Renal cortex interstitium (tissue), 11 donors: Measurements from ENCODE around the gene LMNTD1. TPM values are rescaled to one million over a fixed set of nuclear protein-coding genes. Genes with fewer than 3 reads are reported as not detected.
A peak's percentile ranks its signal among the peaks of the same experiment; 100 is the strongest.
"Not testable (repeated sequence)": the region's sequence is repeated elsewhere in the genome, so short reads cannot be mapped to it uniquely, and the experiment has no call there.

Experiments
- DNase-seq, 11 donors: peaks; one replicate each; pipeline ENCODE4 v3.0.0-alpha.2; 2013; ENCODE audit warnings: low read depth in 9 of 11, low spot score in 4 of 11; ENCODE audit errors: extremely low read depth in 1 of 11
- polyA plus RNA-seq, 3 donors: library from polyadenylated mRNA; unstranded; fragments of 120-200 nt; gene quantifications; one replicate each; pipeline ENCODE4 v1.2.1, GENCODE V29; 2013; ENCODE audit not compliant: insufficient read length in 3 of 3

Gene LMNTD1
- polyA plus RNA-seq, 3 donors, result 0.29 TPM; not detected in 2

- DNase-seq, result no peak
Observed at GRCh38 chr12:25496098-25496587, 56.9 kb downstream of the LMNTD1 start.

GRCh38 chr12:25495331-25496097 lies 57.6 kb downstream of the LMNTD1 start:
- DNase-seq, result no peak

- no peak for DNase-seq
Observed at GRCh38 chr12:25494926-25495325, 58.2 kb downstream of the LMNTD1 start.

- DNase-seq, result no peak
Observed at GRCh38 chr12:25493682-25494081, 59.4 kb downstream of the LMNTD1 start.

GRCh38 chr12:25491396-25492325 lies 61.4 kb downstream of the LMNTD1 start:
- DNase-seq, result no peak

- DNase-seq, result not testable (repeated sequence)
Observed at GRCh38 chr12:25488956-25489870, 63.9 kb downstream of the LMNTD1 start.

GRCh38 chr12:25482625-25483024 lies 70.5 kb downstream of the LMNTD1 start:
- DNase-seq, result no peak

- DNase-seq, result no peak
Observed at GRCh38 chr12:25480145-25480544, 72.9 kb downstream of the LMNTD1 start.

GRCh38 chr12:25477217-25477616 lies 75.9 kb downstream of the LMNTD1 start:
- no peak for DNase-seq

GRCh38 chr12:25472453-25472852 lies 80.6 kb downstream of the LMNTD1 start:
- no peak for DNase-seq

GRCh38 chr12:25469861-25470260 lies 83.2 kb downstream of the LMNTD1 start:
- DNase-seq, result peak in 1 of 11 donors; percentile 6

GRCh38 chr12:25469368-25469767 lies 83.7 kb downstream of the LMNTD1 start:
- DNase-seq, result no peak

GRCh38 chr12:25463521-25463920 lies 89.6 kb downstream of the LMNTD1 start:
- DNase-seq, result no peak

- DNase-seq, result no peak
Observed at GRCh38 chr12:25463005-25463404, 90.1 kb downstream of the LMNTD1 start.

GRCh38 chr12:25459541-25459951 lies 93.5 kb downstream of the LMNTD1 start:
- no peak for DNase-seq

- no peak for DNase-seq
Observed at GRCh38 chr12:25458047-25458552, 95.0 kb downstream of the LMNTD1 start.

GRCh38 chr12:25456474-25456873 lies 96.6 kb downstream of the LMNTD1 start:
- no peak for DNase-seq

GRCh38 chr12:25455696-25456095 lies 97.4 kb downstream of the LMNTD1 start:
- DNase-seq, result no peak

- DNase-seq, result no peak
Observed at GRCh38 chr12:25449007-25449406, 104.1 kb downstream of the LMNTD1 start.
